H1 (cell line): ENCODE results near the gene WFIKKN1. TPM values are rescaled to one million over a fixed set of nuclear protein-coding genes. Genes with fewer than 3 reads are reported as not detected.

Source experiments
- FOSL1 ChIP-seq: IDR thresholded peaks from 2 replicates; pipeline ENCODE4 v1.6.1; 2011; ENCODE audit warnings: mild to moderate bottlenecking, low read depth, low read length, moderate library complexity; ENCODE audit not compliant: insufficient read depth
- JUND ChIP-seq: IDR thresholded peaks from 2 replicates; pipeline ENCODE4 v1.6.1; 2011; ENCODE audit warnings: mild to moderate bottlenecking, improper control_type of control experiment, low read length
- RNF2 ChIP-seq: fragments of 200-900, 300-1000 bp; sonication (generic); IDR thresholded peaks from 2 replicates; pipeline ENCODE4 v1.7.1; 2016; ENCODE audit warnings: borderline replicate concordance, low read depth, mild to moderate bottlenecking, antibody characterized with exemption, low read length; ENCODE audit not compliant: poor library complexity, severe bottlenecking; ENCODE audit errors: missing control alignments
- SP2 ChIP-seq: IDR thresholded peaks from 2 replicates; pipeline ENCODE4 v1.6.1; 2012; ENCODE audit warnings: mild to moderate bottlenecking, low read length, inconsistent platforms
- polyA plus RNA-seq, 7 experiments: library from polyadenylated mRNA; depleted of rRNA in 3 of 7; stranded (reverse) in 5 of 7; unstranded in 2 of 7; fragments of >200 nt in 5 of 7; fragments of 200-250 nt in 2 of 7; gene quantifications; 1 replicate in 5 of 7; 2 replicates in 1 of 7; 4 replicates in 1 of 7; pipeline versions ENCODE4 v1.2.1 to v1.2.3, GENCODE V29; 2011 to 2013; ENCODE audit warnings: missing spikeins in 2 of 7, mixed read lengths in 2 of 7
- total RNA-seq: library from RNA; stranded (reverse); fragmentation: NEBNext Ultra II Directional; extraction: Animal tissue kit (Norgen Biotek cat#: 25700); gene quantifications from 2 replicates; pipeline ENCODE4 v1.2.1, GENCODE V29; 2021

Gene WFIKKN1
- total and polyA plus RNA-seq, 2 of the 8 experiments (the other 6 are each of a cell fraction or from before 2014, with no cell fraction given): 11.4 to 15.8 TPM

- TF ChIP-seq FOSL1 (no peak), JUND (no peak), RNF2 (no peak), SP2 (no peak)
- TF ChIP-seq, all 59 proteins: peak for 0
These were observed 15.9 kb downstream of the WFIKKN1 start (continued) for GRCh38 chr16:646679-647172.
